IPS-NIHi11 (cell line): ENCODE data around the gene SH3GL1.

Experiments used
- DNase-seq: peaks from one replicate; pipeline ENCODE4 v3.0.0; 2012; ENCODE audit warnings: mixed read lengths, low spot score

Gene SH3GL1

DNA sequence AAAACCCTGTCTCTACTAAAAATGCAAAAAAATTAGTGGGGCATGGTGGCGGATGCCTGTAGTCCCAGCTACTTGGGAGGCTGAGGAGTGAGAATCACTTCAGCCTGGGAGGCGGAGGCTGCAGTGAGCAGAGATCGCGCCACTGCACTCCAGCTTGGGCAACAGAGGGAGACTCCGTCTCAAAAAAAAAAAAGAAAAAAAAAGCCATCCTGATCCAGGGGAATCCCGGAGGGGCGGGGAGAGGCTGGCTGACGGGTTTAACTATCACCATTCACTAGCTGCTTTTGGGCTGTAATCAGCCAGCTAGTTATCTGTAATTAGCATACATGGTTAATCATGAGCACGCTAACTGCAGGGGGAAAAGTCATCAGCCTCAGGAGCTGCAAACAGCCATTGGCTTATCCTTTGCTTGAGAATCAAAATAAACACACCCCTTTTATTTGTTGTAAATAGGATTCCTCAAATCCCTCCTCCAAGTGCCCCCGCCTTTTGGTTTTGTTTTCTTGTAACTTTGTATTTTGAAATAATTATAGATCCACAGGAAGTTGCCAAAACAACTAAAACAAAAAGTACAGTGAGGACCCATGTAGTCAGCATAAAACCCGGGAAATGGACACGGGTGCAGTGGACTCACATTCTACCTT lies 86.4 kb downstream of the SH3GL1 start:
- DNase-seq, result no peak
